ENCODE measurements around the gene PLCH2. TPM values are rescaled to one million over a fixed set of nuclear protein-coding genes. Genes with fewer than 3 reads are reported as not detected.

Gene PLCH2
- total RNA-seq, 1 donor from 2014 or later, result under 0.01 TPM

DNA sequence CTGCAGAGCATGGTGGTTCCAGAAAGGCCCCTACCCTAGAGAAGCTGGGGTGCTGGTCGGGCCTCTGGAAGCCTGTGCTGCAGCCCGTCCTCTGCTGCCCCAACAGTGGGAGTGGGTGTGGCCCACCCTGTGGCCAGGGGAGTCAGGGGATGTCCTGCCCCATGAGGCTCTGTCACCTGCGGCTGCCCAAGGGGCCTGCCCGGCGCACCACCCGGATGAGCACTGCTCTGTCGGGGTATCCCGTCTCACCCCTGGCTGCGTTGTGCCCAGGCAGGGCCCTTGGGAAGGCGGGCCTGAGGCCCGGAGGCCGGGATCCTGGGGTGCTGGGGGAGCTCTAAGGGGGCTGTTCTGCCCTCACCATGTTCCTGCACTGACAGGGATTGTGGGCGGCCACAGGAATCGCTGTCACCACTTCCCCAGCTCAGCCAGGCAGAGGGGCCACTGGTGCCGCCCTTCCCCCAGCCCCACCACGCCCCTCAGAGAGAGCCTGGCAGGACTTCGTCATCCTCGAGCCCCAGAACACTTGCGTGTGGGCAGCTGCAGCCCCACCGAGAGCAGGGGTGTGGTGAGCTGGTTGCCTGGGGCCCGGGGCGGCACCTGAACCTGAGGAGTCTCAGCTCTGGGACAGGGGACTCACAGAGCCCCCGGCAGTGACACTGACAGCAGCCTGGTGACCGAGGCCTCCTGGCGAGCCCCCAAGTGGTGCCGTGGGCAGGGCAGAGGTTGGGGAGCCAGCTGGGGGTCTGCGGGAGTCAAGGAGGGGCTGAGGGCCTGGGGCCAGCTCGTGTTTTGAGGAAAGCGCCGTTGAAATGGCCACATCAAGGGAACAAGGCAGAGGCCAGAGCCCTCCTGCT is 30.1 kb downstream of the PLCH2 start:
- H3K4me3 ChIP-seq (ENCODE audit: low read length in 3 of 3), result no peak overlapping the region
- H3K36me3 ChIP-seq (ENCODE audit: control insufficient read depth in 3 of 3, insufficient read depth in 3 of 3, low read length in 3 of 3), result peaks cover 21 to 35% (median 31%) of the 10 kb centered on the region in 3 donors
- no peak overlapping the region for H3K9ac ChIP-seq (ENCODE audit: low read depth in 1 of 3, low read length in 3 of 3)
- H3K4me1 ChIP-seq (ENCODE audit: control insufficient read depth in 3 of 3, insufficient read depth in 3 of 3, low read length in 3 of 3), result peaks cover 3 to 13% (median 6%) of the 10 kb centered on the region in 3 donors
- no peak overlapping the region for H3K27ac ChIP-seq (ENCODE audit: low read depth, low read length)
- H3K27me3 ChIP-seq (ENCODE audit: control insufficient read depth in 3 of 3, insufficient read depth in 3 of 3, low read length in 3 of 3), result peaks cover 32 to 46% (median 44%) of the 10 kb centered on the region in 3 donors
- no peaks in the 10 kb centered on the region for H3K9me3 ChIP-seq (ENCODE audit: control insufficient read depth in 3 of 3, low read length in 3 of 3)

DNA sequence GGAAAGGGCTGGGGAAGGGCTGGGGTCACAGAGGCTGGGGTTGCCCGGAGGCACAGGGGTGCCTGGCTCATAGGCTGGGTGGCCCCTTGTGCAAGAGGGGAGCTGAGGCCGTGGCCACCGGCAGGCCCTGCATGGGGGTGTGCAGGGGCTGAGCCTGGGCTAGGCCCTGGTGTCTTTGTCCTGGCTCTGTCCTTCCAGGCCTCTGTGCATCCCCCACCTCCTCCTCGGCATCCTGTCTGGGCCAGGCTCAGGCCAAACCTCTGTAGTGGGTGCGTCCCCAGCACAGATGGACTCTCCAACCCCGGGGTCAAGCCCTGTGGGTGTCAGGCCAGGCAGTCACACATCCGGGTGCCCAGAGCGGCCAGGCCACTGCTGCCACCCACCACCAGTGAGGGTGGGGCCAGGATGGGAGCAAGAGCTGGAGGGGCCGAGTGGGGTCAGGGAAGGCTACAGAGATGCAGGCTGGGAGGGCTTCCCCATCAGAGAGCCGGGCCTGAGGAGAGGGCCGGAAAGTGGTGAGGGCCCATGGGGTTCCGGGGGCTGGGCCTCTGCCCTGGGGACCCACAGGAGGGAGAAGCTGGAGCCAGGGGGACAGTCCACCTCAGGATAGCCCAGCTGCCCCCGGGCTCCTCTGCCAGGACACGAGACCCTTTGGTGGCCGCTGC is 30.9 kb downstream of the PLCH2 start:
- H3K4me3 ChIP-seq (ENCODE audit: low read length in 3 of 3), result no peak overlapping the region
- peaks cover 3 to 13% (median 6%) of the 10 kb centered on the region in 3 donors for H3K4me1 ChIP-seq (ENCODE audit: control insufficient read depth in 3 of 3, insufficient read depth in 3 of 3, low read length in 3 of 3)
- no peak overlapping the region for H3K27ac ChIP-seq (ENCODE audit: low read depth, low read length)
- no peak overlapping the region for H3K9ac ChIP-seq (ENCODE audit: low read depth in 1 of 3, low read length in 3 of 3)
- H3K36me3 ChIP-seq (ENCODE audit: control insufficient read depth in 3 of 3, insufficient read depth in 3 of 3, low read length in 3 of 3), result peaks cover 29 to 43% (median 39%) of the 10 kb centered on the region in 3 donors
- peaks cover 24 to 38% (median 36%) of the 10 kb centered on the region in 3 donors for H3K27me3 ChIP-seq (ENCODE audit: control insufficient read depth in 3 of 3, insufficient read depth in 3 of 3, low read length in 3 of 3)
- H3K9me3 ChIP-seq (ENCODE audit: control insufficient read depth in 3 of 3, low read length in 3 of 3), result no peaks in the 10 kb centered on the region

DNA sequence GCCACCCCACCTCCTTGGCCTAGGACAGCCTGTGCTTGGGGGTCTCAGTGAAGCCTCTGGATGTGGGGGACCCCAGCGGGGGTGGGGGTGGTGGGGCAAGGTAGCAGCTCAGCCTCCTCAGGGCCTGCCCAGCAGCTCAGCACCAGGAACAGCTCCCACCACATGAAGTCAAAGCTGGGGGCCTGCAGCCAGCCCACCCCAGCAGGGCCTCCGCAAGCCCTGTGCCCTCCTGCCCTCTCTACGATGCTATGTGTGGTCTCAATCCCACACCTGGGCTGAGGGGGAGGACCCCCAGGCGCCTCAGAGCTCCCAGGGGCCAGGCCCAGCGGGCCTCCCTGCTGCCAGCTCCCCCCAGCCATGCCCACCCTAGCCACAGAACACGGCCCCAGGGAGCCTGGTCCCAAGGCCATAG is 31.7 kb downstream of the PLCH2 start:
- H3K9ac ChIP-seq (ENCODE audit: low read depth in 1 of 3, low read length in 3 of 3), result no peak overlapping the region
- no peak overlapping the region for H3K27ac ChIP-seq (ENCODE audit: low read depth, low read length)
- H3K27me3 ChIP-seq (ENCODE audit: control insufficient read depth in 3 of 3, insufficient read depth in 3 of 3, low read length in 3 of 3), result peaks cover 21 to 31% (median 29%) of the 10 kb centered on the region in 3 donors
- no peaks in the 10 kb centered on the region for H3K9me3 ChIP-seq (ENCODE audit: control insufficient read depth in 3 of 3, low read length in 3 of 3)
- peaks cover 3 to 13% (median 6%) of the 10 kb centered on the region in 3 donors for H3K4me1 ChIP-seq (ENCODE audit: control insufficient read depth in 3 of 3, insufficient read depth in 3 of 3, low read length in 3 of 3)
- H3K4me3 ChIP-seq (ENCODE audit: low read length in 3 of 3), result no peak overlapping the region
- H3K36me3 ChIP-seq (ENCODE audit: control insufficient read depth in 3 of 3, insufficient read depth in 3 of 3, low read length in 3 of 3), result peaks cover 37 to 49% (median 45%) of the 10 kb centered on the region in 3 donors

DNA sequence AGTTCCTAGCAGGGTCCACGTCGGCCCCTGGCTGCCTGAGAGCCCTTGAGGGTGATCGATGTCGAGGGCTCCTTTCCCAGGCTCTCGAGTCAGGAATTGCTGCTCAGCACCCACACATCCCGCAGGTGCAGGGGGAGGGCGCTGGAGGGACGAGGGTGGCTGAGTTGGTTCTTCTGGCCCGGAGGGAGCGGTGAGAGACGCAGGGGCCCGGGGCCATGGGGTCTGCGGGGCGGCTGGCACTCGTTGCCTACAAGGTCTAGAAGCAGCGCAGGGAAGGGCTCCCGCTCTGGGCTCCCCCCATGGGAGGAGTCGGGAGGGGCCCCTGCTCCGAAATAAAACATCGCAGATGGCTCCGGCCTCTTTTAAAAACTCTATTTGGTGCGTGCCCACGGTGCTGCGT is 32.1 kb downstream of the PLCH2 start:
- H3K9ac ChIP-seq (ENCODE audit: low read depth in 1 of 3, low read length in 3 of 3), result no peak overlapping the region
- peaks cover 17 to 27% (median 25%) of the 10 kb centered on the region in 3 donors for H3K27me3 ChIP-seq (ENCODE audit: control insufficient read depth in 3 of 3, insufficient read depth in 3 of 3, low read length in 3 of 3)
- no peak overlapping the region for H3K4me3 ChIP-seq (ENCODE audit: low read length in 3 of 3)
- peaks cover 40 to 54% (median 50%) of the 10 kb centered on the region in 3 donors for H3K36me3 ChIP-seq (ENCODE audit: control insufficient read depth in 3 of 3, insufficient read depth in 3 of 3, low read length in 3 of 3)
- H3K9me3 ChIP-seq (ENCODE audit: control insufficient read depth in 3 of 3, low read length in 3 of 3), result no peaks in the 10 kb centered on the region
- peaks cover 3 to 13% (median 6%) of the 10 kb centered on the region in 3 donors for H3K4me1 ChIP-seq (ENCODE audit: control insufficient read depth in 3 of 3, insufficient read depth in 3 of 3, low read length in 3 of 3)
- no peak overlapping the region for H3K27ac ChIP-seq (ENCODE audit: low read depth, low read length)

DNA sequence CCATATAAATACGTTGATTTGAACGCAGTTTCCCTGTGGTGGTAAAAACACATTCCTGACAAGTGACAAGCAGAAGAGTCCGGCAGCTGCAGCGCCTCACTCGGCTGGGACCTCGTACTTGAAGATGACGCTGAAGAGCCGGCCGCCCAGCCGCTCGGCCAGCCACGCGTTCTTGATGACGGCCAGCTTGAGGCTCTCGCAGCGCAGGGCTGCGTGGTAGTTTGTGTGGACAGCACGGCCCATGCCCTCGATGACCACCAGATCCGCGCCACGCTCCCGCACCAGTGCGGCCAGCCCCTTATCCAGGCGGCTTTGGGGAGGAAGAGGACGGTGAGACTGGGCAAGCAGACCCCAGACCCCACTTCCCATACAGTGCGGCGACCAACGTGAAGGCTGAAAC is 32.7 kb downstream of the PLCH2 start:
- Histone ChIP-seq H3K9ac (ENCODE audit: low read depth in 1 of 3, low read length in 3 of 3) (no peak overlapping the region), H3K27ac (ENCODE audit: low read depth, low read length) (no peak overlapping the region), H3K27me3 (ENCODE audit: control insufficient read depth in 3 of 3, insufficient read depth in 3 of 3, low read length in 3 of 3) (peaks cover 17 to 22% (median 19%) of the 10 kb centered on the region in 3 donors), H3K4me1 (ENCODE audit: control insufficient read depth in 3 of 3, insufficient read depth in 3 of 3, low read length in 3 of 3) (peaks cover 3 to 13% (median 6%) of the 10 kb centered on the region in 3 donors), H3K36me3 (ENCODE audit: control insufficient read depth in 3 of 3, insufficient read depth in 3 of 3, low read length in 3 of 3) (peaks cover 45 to 59% (median 55%) of the 10 kb centered on the region in 3 donors), H3K4me3 (ENCODE audit: low read length in 3 of 3) (no peak overlapping the region), H3K9me3 (ENCODE audit: control insufficient read depth in 3 of 3, low read length in 3 of 3) (no peaks in the 10 kb centered on the region)

DNA sequence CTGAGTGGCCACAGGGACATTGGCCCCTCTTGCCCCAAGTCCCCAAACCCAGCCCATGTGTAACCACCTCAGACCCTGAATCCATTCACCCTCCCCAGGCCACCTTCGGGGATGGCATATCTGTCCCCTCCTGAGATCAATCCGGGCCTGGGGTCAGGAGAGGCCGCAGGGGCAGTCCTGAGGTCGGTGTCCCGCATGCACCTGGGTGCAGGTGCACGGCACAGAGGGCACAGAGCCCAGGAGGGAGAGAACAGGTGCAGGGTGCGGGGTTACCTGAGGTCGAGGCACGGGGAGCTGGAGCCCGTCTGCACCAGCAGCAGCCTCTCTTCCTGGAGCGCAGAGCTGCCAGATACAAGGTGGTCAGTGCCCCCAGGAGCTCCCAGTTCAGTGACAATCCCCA is 33.5 kb downstream of the PLCH2 start:
- H3K27ac ChIP-seq (ENCODE audit: low read depth, low read length), result no peak overlapping the region
- peaks cover 1 to 9% (median 3%) of the 10 kb centered on the region in 3 donors for H3K4me1 ChIP-seq (ENCODE audit: control insufficient read depth in 3 of 3, insufficient read depth in 3 of 3, low read length in 3 of 3)
- no peaks in the 10 kb centered on the region for H3K9me3 ChIP-seq (ENCODE audit: control insufficient read depth in 3 of 3, low read length in 3 of 3)
- peaks cover 50 to 66% (median 61%) of the 10 kb centered on the region in 3 donors for H3K36me3 ChIP-seq (ENCODE audit: control insufficient read depth in 3 of 3, insufficient read depth in 3 of 3, low read length in 3 of 3)
- no peak overlapping the region for H3K9ac ChIP-seq (ENCODE audit: low read depth in 1 of 3, low read length in 3 of 3)
- H3K27me3 ChIP-seq (ENCODE audit: control insufficient read depth in 3 of 3, insufficient read depth in 3 of 3, low read length in 3 of 3), result peaks cover 9 to 14% (median 12%) of the 10 kb centered on the region in 3 donors
- H3K4me3 ChIP-seq (ENCODE audit: low read length in 3 of 3), result no peak overlapping the region

DNA sequence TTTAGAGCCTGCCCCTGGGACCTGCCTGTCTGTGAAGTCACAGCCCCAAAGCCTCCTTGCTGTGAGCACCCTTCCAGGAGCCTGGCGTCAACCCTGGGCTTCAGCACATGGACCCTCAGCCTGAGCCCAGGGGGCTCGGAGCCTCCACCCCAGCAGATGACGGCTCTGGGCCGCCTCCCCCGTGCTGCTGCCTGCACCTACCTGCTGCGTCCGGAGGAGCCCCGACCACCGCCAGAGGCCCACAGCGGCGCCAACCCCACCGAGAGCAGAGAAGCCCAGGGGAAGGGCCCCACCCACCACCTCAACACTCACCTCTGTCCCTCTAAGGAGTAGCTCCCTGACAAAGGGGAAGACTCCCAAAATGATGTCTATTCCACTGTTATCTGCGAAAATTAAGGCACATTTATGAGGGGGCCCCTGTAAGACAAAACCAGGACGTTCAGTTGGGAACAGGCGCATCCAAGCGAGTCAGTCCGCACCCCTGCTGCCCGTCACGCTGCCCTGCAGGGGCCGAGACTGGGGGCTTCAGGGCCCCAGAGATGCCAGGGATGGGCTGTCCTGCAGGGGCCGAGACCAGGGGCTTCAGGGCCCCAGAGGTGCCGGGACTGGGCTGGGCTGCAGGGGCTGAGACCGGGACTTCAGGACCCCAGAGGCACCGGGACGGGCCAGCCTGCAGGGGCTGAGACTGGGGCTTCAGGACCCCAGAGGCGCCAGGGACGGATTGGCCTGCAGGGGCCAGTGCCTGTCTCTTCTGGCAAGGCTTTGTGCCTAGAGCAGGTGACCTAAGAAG is 34.5 kb downstream of the PLCH2 start:
- no peak overlapping the region for H3K4me3 ChIP-seq (ENCODE audit: low read length in 3 of 3)
- H3K27me3 ChIP-seq (ENCODE audit: control insufficient read depth in 3 of 3, insufficient read depth in 3 of 3, low read length in 3 of 3), result peaks cover 2 to 6% (median 3%) of the 10 kb centered on the region in 3 donors
- no peak overlapping the region for H3K27ac ChIP-seq (ENCODE audit: low read depth, low read length)
- H3K9ac ChIP-seq (ENCODE audit: low read depth in 1 of 3, low read length in 3 of 3), result no peak overlapping the region
- peaks cover 0 to 8% (median 3%) of the 10 kb centered on the region in 3 donors for H3K4me1 ChIP-seq (ENCODE audit: control insufficient read depth in 3 of 3, insufficient read depth in 3 of 3, low read length in 3 of 3)
- peaks cover 60 to 73% (median 71%) of the 10 kb centered on the region in 3 donors for H3K36me3 ChIP-seq (ENCODE audit: control insufficient read depth in 3 of 3, insufficient read depth in 3 of 3, low read length in 3 of 3)
- no peaks in the 10 kb centered on the region for H3K9me3 ChIP-seq (ENCODE audit: control insufficient read depth in 3 of 3, low read length in 3 of 3)

DNA sequence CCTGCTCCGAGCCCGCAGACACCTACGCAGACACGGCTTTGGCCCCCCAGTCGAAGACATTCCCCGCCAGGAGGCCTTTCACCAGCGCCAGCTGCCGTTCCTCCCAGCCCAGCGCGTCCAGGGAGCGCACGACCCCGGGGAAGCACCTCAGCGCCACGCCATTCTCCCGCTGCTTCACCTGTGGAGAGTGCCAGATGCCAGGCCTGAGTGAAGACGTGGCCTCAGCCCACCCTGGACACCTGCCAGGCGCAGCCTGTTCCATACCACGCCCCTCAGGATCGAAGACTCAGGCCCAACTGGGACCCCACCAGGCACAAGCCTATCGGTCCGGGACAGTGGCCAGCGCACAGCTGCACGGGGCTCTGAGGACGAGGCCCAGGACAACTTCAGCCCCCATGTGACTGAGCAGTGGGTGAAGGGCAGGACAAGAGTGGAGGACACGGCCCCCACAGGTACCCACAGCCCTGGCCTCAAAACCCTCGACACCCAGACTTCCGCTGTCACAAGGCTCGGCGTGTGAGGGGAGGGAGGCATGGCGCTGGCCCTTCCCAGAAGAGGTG is 36.9 kb downstream of the PLCH2 start:
- H3K27me3 ChIP-seq (ENCODE audit: control insufficient read depth in 3 of 3, insufficient read depth in 3 of 3, low read length in 3 of 3), result no peaks in the 10 kb centered on the region
- H3K4me1 ChIP-seq (ENCODE audit: control insufficient read depth in 3 of 3, insufficient read depth in 3 of 3, low read length in 3 of 3), result peaks cover 0 to 8% (median 0%) of the 10 kb centered on the region in 3 donors
- H3K4me3 ChIP-seq (ENCODE audit: low read length in 3 of 3), result no peak overlapping the region
- no peak overlapping the region for H3K27ac ChIP-seq (ENCODE audit: low read depth, low read length)
- H3K9ac ChIP-seq (ENCODE audit: low read depth in 1 of 3, low read length in 3 of 3), result no peak overlapping the region
- peaks cover 84 to 94% (median 91%) of the 10 kb centered on the region in 3 donors for H3K36me3 ChIP-seq (ENCODE audit: control insufficient read depth in 3 of 3, insufficient read depth in 3 of 3, low read length in 3 of 3)
- H3K9me3 ChIP-seq (ENCODE audit: control insufficient read depth in 3 of 3, low read length in 3 of 3), result no peaks in the 10 kb centered on the region

DNA sequence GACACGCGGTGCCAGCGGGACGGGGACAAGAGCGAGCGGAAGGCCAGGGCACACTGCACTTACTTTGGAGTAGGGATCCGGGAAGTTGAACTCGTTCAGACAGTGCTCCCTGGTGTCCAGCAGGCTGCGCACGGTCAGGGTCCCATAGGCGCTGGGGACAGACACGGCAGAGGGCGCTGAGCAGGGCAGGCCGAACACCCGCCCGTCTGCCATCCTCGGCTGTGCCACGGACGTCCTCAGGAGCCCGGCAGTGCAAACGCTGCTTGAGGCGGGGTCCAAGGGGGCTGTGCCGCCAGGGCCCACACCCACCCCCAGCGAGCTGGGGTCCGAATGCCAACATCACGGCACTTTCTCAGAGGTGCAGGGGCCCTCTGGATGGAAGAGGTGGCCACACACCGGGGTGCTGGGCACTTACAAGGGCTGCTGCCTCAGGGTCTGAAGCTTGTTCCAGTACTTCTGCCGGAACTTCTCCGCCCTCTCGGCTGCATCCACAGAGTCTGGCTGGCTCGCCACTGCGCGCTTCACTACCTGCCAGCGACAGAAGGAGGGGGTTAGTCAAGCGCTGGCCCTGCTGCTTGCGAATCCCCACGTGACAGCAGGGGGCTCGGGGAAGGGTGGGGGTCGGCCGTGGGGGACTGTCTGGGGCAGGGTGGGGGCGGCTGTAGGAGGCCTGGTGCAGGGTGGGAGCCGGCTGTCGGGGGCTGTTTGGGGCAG is 38.0 kb downstream of the PLCH2 start:
- Histone ChIP-seq H3K4me1 (ENCODE audit: control insufficient read depth in 3 of 3, insufficient read depth in 3 of 3, low read length in 3 of 3) (peaks cover 0 to 8% (median 0%) of the 10 kb centered on the region in 3 donors), H3K9ac (ENCODE audit: low read depth in 1 of 3, low read length in 3 of 3) (no peak overlapping the region), H3K36me3 (ENCODE audit: control insufficient read depth in 3 of 3, insufficient read depth in 3 of 3, low read length in 3 of 3) (peaks cover 90 to 95% (median 95%) of the 10 kb centered on the region in 3 donors), H3K9me3 (ENCODE audit: control insufficient read depth in 3 of 3, low read length in 3 of 3) (no peaks in the 10 kb centered on the region), H3K27ac (ENCODE audit: low read depth, low read length) (no peak overlapping the region), H3K27me3 (ENCODE audit: control insufficient read depth in 3 of 3, insufficient read depth in 3 of 3, low read length in 3 of 3) (no peaks in the 10 kb centered on the region), H3K4me3 (ENCODE audit: low read length in 3 of 3) (no peak overlapping the region)

Data from skeletal muscle tissue (tissue), 4 donors.